HG02852 (cell line): ENCODE data around the gene KCNRG.
A peak's percentile ranks its signal among the peaks of the same experiment; 100 is the strongest.
"Not testable (repeated sequence)": the region's sequence is repeated elsewhere in the genome, so short reads cannot be mapped to it uniquely, and the experiment has no call there.

Experiments used
- ATAC-seq: cut with Tn5 transposase; IDR thresholded peaks from one replicate; pipeline ENCODE4 v1.9.1; 2021; ENCODE audit warnings: mild to moderate bottlenecking, moderate library complexity; ENCODE audit not compliant: unreplicated experiment

Gene KCNRG

DNA sequence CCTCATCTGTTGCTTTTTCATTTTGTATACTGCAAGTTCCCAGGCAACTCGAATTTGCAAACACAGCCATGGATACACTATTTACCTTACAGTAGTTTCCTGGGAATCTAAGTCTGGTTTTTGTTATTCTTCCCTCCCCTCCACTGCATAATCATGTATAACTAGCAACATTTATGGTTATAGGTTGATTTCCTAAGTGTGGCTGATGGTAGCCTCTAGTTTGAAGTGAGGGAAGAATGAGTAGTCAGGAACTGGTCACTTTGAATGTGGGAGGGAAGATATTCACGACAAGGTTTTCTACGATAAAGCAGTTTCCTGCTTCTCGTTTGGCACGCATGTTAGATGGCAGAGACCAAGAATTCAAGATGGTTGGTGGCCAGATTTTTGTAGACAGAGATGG is at the start of gene KCNRG:
TSS of gene KCNRG (plus strand) at position 187 of the 400 bp plus-strand sequence. CDS start at position 237, 50 bp downstream.
- no peak for ATAC-seq

DNA sequence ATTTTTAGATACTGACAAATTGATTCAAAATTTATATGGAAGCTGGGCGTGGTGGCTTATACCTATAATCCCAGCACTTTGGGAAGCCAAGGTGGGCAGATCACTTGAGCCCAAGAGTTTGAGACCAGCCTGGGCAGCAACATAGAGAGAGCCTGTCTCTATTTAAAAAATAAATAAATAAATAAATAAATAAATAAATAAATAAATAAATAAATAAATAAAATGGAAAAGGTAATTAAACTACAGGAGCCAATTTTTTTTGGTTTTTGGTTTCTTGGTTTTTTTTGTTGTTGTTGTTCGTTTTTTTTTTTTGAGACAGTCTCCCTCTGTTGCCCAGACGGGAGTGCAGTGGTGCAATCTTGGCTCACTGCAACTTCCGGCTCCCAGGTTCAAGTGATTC is 47.8 kb upstream of the KCNRG start:
- no peak for ATAC-seq

DNA sequence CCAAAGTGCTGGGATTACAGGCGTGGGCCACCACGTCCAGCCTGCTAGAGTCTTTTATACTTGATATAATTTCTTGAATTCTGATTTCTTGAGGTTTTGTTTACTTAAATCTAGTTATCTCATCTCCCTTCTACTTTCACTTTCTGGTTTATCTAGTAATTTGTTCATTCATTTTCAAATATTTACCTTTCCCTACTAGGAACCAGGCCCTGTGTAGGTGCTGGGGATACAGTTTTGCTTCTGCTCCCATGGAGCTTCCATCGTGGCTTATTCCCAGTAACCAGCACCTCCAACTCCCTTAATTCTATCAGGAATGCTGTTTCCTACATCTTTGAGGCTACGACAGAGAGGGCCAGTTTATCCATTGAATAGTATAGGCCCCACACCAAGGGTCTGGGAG is 42.5 kb upstream of the KCNRG start:
- no peak for ATAC-seq

DNA sequence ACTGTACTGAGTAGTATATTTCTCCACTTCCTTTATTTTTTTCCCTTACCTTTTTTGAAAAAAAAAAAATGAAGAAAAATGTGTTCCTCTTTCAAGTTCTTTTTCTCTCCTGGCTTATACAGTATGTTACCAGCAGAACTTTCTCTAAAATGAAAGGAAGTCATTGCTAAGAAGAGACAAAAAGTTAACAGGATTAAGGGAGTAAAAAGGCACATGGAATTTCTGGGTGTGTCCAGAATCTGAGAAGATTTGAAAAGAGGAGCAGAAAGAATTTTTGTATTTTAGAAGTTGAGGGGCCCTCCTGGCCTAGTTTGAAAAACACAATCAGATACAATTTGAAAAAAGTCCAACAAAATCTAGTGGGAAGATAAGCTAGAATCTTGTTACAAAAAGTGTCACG is 39.4 kb upstream of the KCNRG start:
- ATAC-seq = no peak

- ATAC-seq = no peak
Observed at GRCh38 chr13:49976314-49977258, 38.7 kb upstream of the KCNRG start.

- no peak for ATAC-seq
Observed at GRCh38 chr13:49977992-49978391, 37.3 kb upstream of the KCNRG start.

- ATAC-seq = no peak
Observed at GRCh38 chr13:49980266-49980665, 35.0 kb upstream of the KCNRG start.

GRCh38 chr13:49985129-49985528 is 30.1 kb upstream of the KCNRG start:
- ATAC-seq = no peak

DNA sequence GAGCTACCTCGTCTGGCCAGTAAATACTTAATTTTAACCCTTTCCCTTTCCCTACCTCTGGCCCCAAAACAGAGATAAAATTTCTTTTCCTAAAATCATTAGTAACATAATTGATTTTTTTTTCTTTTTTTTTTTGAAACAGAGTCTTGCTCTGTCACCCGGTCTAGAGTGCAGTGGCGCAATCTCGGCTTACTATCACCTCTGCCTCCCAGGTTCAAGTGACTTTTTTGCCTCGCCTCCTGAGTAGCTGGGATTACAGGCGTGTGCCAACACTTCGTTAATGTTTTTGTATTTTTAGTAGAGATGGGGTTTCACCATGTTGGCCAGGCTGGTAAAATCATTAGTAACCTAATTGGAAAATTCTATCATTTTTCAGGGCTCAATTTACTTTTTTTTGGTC is 28.8 kb upstream of the KCNRG start:
- ATAC-seq = no peak

DNA sequence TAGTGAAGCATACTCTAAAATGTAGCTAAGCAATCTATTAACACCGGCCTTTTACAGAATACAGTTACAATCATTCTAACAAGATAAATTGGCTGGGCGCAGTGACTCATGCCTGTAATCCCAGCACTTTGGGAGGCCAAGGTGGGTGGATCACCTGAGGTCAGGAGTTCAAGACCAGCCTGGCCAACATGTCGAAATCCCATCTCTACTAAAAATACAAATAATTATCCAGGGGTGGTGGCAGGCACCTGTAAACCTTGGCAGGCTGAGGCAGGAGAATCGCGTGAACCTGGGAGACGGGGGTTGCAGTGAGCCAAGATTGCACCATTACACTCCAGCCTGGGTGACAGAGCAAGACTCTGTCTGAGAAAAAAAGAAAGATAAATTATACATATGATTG is 24.6 kb upstream of the KCNRG start:
- ATAC-seq = not testable (repeated sequence)

GRCh38 chr13:49993111-49993510 is 22.1 kb upstream of the KCNRG start:
- ATAC-seq = no peak

DNA sequence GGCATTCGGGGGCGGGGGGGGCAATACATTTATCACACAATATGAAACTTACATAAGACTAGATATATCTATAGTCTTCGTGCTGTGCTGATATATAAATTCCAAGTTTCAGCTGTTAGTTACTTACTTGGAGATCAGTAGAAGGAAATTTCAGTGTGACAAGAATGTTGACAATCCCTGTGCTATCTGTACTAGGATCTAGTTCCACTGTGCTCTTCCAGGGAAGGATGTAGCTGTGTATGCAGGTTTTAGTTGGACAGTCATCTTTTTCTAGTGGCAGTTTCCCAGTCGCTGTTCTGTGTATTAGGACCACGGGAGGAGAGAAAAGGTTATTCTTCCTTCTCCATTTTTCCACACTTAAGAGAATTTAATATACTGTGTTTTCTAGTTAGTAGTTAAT is 21.6 kb upstream of the KCNRG start:
- ATAC-seq = no peak

- ATAC-seq = no peak
Observed at GRCh38 chr13:49995625-49996101, 19.6 kb upstream of the KCNRG start.

- peak; percentile 54 for ATAC-seq
Observed at GRCh38 chr13:49996161-49996915, 18.9 kb upstream of the KCNRG start.

- ATAC-seq = peak; percentile 66
Observed at GRCh38 chr13:49996951-49997895, 18.0 kb upstream of the KCNRG start, which contains the start of gene TRIM13. TSS of gene TRIM13 (plus strand) at chr13:49997042. CDS start at chr13:50011941, 14,899 bp downstream.

DNA sequence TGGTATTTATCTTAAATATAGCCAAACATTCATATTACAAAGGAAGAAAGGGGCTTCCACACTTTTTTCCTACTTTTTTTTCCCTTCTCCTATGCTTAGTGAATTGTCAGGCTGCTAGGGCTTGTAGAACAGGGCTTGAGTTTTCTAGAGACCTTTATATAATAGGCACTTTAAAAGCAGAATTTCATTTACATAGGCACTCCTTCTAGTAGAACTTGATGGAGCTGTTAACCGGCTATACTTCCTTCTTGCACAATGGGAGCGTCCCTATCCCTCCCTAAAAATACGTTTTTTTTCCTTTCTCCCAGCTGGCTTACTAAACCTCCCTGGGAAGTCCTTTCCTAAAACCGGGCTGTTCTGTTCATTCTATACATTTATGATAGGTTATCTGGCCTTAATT is 17.3 kb upstream of the KCNRG start:
- no peak for ATAC-seq

- no peak for ATAC-seq
Observed at GRCh38 chr13:49998714-49999624, 16.3 kb upstream of the KCNRG start.

DNA sequence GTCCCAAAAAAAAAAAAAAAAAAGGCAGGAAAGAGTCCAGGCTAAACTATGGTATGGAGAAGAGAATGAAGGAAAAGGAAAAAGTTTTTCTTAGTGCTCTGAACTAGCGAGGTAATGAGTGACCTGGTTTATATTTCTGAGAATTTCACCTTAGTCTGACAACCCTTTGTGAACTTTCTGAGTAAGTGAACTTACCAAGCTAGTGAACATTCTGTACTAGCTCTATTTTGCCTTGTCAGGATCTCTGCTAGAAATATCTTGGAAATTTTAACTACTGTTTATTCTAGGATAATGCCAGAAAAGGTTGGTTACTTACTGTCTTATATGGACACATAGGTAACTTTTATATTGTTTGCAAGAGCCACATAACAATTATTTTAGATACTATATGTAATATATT is 14.0 kb upstream of the KCNRG start:
- ATAC-seq = no peak

- no peak for ATAC-seq
Observed at GRCh38 chr13:50006426-50007135, 8.7 kb upstream of the KCNRG start.
